H1 (cell line): ENCODE measurements around the gene NPM1. TPM values are rescaled to one million over a fixed set of nuclear protein-coding genes. Genes with fewer than 3 reads are reported as not detected.

ENCODE experiments used
- ASH2L ChIP-seq: fragments of 200-600, 300-600 bp; sonication (generic); IDR thresholded peaks from one replicate; pipeline ENCODE4 v1.7.1; 2017; ENCODE audit warnings: low read length
- BCL11A ChIP-seq, 2 experiments: IDR thresholded peaks; one replicate each; pipeline ENCODE4 v1.6.1; 2011; ENCODE audit warnings: low read depth in 2 of 2, low read length in 2 of 2, mild to moderate bottlenecking in 2 of 2
- CBX8 ChIP-seq: fragments of 300-800, 300-1000 bp; sonication (generic); IDR thresholded peaks from 2 replicates; pipeline ENCODE4 v1.7.1; 2016; ENCODE audit warnings: low read depth, low read length, borderline replicate concordance
- EP300 ChIP-seq, 2 experiments: IDR thresholded peaks; 1 replicate in 1 of 2; 2 replicates in 1 of 2; pipeline ENCODE4 v1.6.1; 2011 to 2012; ENCODE audit warnings: low read depth in 2 of 2, low read length in 2 of 2, mild to moderate bottlenecking in 2 of 2, borderline replicate concordance in 1 of 2, inconsistent platforms in 1 of 2, moderate library complexity in 1 of 2
- FOSL1 ChIP-seq: IDR thresholded peaks from 2 replicates; pipeline ENCODE4 v1.6.1; 2011; ENCODE audit warnings: mild to moderate bottlenecking, low read depth, low read length, moderate library complexity; ENCODE audit not compliant: insufficient read depth
- HDAC2 ChIP-seq, 2 experiments: fragments of 300-600 bp in 1 of 2; sonication (generic) in 1 of 2; IDR thresholded peaks; 2 replicates each; pipeline ENCODE4 v1.6.1; 2011 to 2012; ENCODE audit warnings: low read depth in 2 of 2, low read length in 2 of 2, mild to moderate bottlenecking in 2 of 2, moderate library complexity in 2 of 2, borderline replicate concordance in 1 of 2, inconsistent platforms in 1 of 2
- JUN ChIP-seq: IDR thresholded peaks from 2 replicates; pipeline ENCODE4 v1.6.1; 2011; ENCODE audit warnings: low read depth, mild to moderate bottlenecking, improper control_type of control experiment, low read length
- KDM5A ChIP-seq: fragments of 200-600 bp; IDR thresholded peaks from 2 replicates; pipeline ENCODE4 v1.7.1; 2012; ENCODE audit warnings: mild to moderate bottlenecking, low read length, inconsistent platforms, mixed read lengths
- PHF8 ChIP-seq: fragments of 200-600 bp; sonication (generic); conservative IDR thresholded peaks from 2 replicates; pipeline ENCODE4 v1.7.1; 2012; ENCODE audit warnings: low read depth, mild to moderate bottlenecking, inconsistent platforms, low read length, moderate library complexity
- POLR2AphosphoS5 ChIP-seq: IDR thresholded peaks from 2 replicates; pipeline ENCODE4 v1.6.1; 2011; ENCODE audit warnings: low read depth, low read length
- POU5F1 ChIP-seq: IDR thresholded peaks from 2 replicates; pipeline ENCODE4 v1.6.1; 2011; ENCODE audit warnings: low read depth, mild to moderate bottlenecking, low read length, moderate library complexity
- SAP30 ChIP-seq: fragments of 300-600 bp; sonication (generic); IDR thresholded peaks from 2 replicates; pipeline ENCODE4 v1.7.1; 2012; ENCODE audit warnings: low read length, moderate library complexity, mild to moderate bottlenecking, inconsistent platforms; ENCODE audit not compliant: insufficient read depth, insufficient replicate concordance
- SIN3A ChIP-seq, 2 experiments: IDR thresholded peaks in 1 of 2; conservative IDR thresholded peaks in 1 of 2; 2 replicates each; pipeline ENCODE4 v1.6.1; 2011 to 2012; ENCODE audit warnings: low read length in 2 of 2, improper control_type of control experiment in 1 of 2, low read depth in 1 of 2, mild to moderate bottlenecking in 1 of 2
- SIRT6 ChIP-seq: IDR thresholded peaks from one replicate; pipeline ENCODE4 v1.7.1; 2012; ENCODE audit warnings: low read length, inconsistent platforms
- SRF ChIP-seq: IDR thresholded peaks from 2 replicates; pipeline ENCODE4 v1.6.1; 2011; ENCODE audit warnings: mild to moderate bottlenecking, low read depth, low read length, moderate library complexity
- TAF1 ChIP-seq: IDR thresholded peaks from 2 replicates; pipeline ENCODE4 v1.6.1; 2011; ENCODE audit warnings: mild to moderate bottlenecking, low read depth, low read length
- TAF7 ChIP-seq: optimal IDR thresholded peaks from 2 replicates; pipeline ENCODE3; 2011; ENCODE audit warnings: low read depth, mild to moderate bottlenecking, inconsistent platforms, low read length, moderate library complexity, borderline replicate concordance
- TBP ChIP-seq: IDR thresholded peaks from 2 replicates; pipeline ENCODE4 v1.6.1; 2011; ENCODE audit warnings: low read depth, low read length, improper control_type of control experiment
- polyA plus RNA-seq, 7 experiments: library from polyadenylated mRNA; depleted of rRNA in 3 of 7; stranded (reverse) in 5 of 7; unstranded in 2 of 7; fragments of >200 nt in 5 of 7; fragments of 200-250 nt in 2 of 7; gene quantifications; 1 replicate in 5 of 7; 2 replicates in 1 of 7; 4 replicates in 1 of 7; pipeline versions ENCODE4 v1.2.1 to v1.2.3, GENCODE V29; 2011 to 2013; ENCODE audit warnings: missing spikeins in 2 of 7, mixed read lengths in 2 of 7
- total RNA-seq: library from RNA; stranded (reverse); fragmentation: NEBNext Ultra II Directional; extraction: Animal tissue kit (Norgen Biotek cat#: 25700); gene quantifications from 2 replicates; pipeline ENCODE4 v1.2.1, GENCODE V29; 2021
- TF ChIP-seq, protein P1 (sequence below): IDR thresholded peaks from 2 replicates; pipeline ENCODE4 v1.6.1; 2011; ENCODE audit warnings: low read depth, mild to moderate bottlenecking, low read length; ENCODE audit not compliant: insufficient read depth
- TF ChIP-seq, protein P2 (sequence below): IDR thresholded peaks from 2 replicates; pipeline ENCODE4 v1.6.1; 2012; ENCODE audit warnings: inconsistent platforms

The NPM1 gene
- total and polyA plus RNA-seq, 2 of the 8 experiments (the other 6 are each of a cell fraction or from before 2014, with no cell fraction given): 2,182 to 4,042 TPM

DNA sequence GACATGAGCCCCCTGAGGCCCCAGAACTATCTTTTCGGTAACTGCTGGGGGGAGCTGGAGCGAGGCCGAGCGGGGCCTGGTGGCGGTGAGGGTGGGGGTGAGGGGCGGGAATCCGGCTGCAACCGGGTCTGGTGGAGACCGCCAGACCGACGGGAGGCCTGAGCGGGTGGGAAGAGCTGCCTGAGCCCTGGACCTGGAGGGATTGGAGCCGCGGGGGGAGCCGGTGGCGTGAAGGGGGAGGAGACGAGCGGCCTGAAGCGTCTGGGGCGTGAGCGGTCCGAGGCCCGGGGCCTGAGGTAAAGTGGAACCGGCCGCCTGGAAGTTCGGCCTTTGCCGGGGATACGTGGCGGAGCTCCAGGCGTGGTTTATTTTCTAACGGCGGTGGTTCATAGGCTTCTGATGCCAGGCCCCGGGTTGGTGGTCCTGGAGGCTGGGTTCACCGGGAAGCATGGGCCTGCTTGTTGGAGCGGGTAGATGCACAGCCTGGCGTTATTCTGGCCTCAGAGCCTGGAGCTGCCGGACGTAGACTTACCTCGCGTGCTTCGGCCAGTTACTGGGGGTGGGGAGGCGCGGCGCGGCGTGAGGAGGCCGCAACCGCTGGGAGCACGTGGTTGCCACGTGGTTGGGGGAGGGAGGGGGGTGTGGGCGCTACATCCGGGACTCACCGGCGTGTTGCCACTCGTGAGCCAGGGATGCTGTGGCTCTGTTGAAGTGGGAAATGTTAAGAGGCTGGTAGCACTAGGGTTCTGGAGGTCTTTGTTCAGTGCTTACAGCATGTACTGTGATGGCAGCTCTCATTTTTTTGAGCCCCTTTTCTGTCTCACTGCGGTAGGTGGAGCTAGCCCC, 544 bp downstream of the NPM1 start (continued):
- TF ChIP-seq EP300 (IDR thresholded peaks at IDR 0.05; ENCODE audit: borderline replicate concordance in 1 of 2, low read depth in 2 of 2, low read length in 2 of 2) (no peak), TAF1 (peak; percentile 69), CBX8 (no peak), FOSL1 (no peak), POLR2AphosphoS5 (peak; percentile 98), ASH2L (peak; percentile 70), BCL11A (IDR thresholded peaks at IDR 0.05; ENCODE audit: low read depth in 2 of 2, low read length in 2 of 2) (no peak), HDAC2 (IDR thresholded peaks at IDR 0.05; ENCODE audit: borderline replicate concordance in 1 of 2, low read depth in 2 of 2, low read length in 2 of 2) (peak in 1 of 2 experiments; percentile 83; a peak in 1 of 4 replicates), PHF8 (peak; percentile 83), TAF7 (peak; percentile 97), JUN (no peak), KDM5A (no peak), SAP30 (peak; percentile 22), POU5F1 (no peak), TBP (peak; percentile 63; the same call in 1 of the 2 replicates), SIRT6 (no peak), SIN3A (conservative IDR thresholded peaks at IDR 0.05 in 1 of 2, IDR thresholded peaks at IDR 0.05 in 1 of 2; ENCODE audit: low read depth in 1 of 2, low read length in 2 of 2) (peak; percentile 54 to 81; a peak in 1 of 4 replicates), SRF (no peak)
- TF ChIP-seq, protein P1, sequence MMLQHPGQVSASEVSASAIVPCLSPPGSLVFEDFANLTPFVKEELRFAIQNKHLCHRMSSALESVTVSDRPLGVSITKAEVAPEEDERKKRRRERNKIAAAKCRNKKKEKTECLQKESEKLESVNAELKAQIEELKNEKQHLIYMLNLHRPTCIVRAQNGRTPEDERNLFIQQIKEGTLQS: peak; percentile 57; the same call in 1 of the 2 replicates
- TF ChIP-seq, protein P2, sequence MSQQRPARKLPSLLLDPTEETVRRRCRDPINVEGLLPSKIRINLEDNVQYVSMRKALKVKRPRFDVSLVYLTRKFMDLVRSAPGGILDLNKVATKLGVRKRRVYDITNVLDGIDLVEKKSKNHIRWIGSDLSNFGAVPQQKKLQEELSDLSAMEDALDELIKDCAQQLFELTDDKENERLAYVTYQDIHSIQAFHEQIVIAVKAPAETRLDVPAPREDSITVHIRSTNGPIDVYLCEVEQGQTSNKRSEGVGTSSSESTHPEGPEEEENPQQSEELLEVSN: peak; percentile 62; the same call in 1 of the 2 replicates
